Pancreas (tissue), 10 donors: Measurements from ENCODE around the gene FECH. TPM values are rescaled to one million over a fixed set of nuclear protein-coding genes. Genes with fewer than 3 reads are reported as not detected.

Experiments used
- ATAC-seq, 4 donors: fragments of 200-7000 bp; cut with Tn5 transposase; one replicate each; pipeline versions ENCODE4 v1.8.0 to v1.9.1; 2020; ENCODE audit warnings: mild to moderate bottlenecking in 4 of 4, moderate library complexity in 4 of 4
- DNase-seq, 6 donors: peaks; one replicate each; pipeline ENCODE4 v3.0.0-alpha.2; 2020
- FAIRE-seq: peaks from 2 replicates; lab custom pipeline; 2012; peaks lifted over from hg19 to GRCh38; lab: Jason Lieb, UNC
- H3K27ac ChIP-seq, 4 donors: fragments of 200-600 bp; sonication (generic); 1 replicate in 3 of 4; 2 replicates in 1 of 4; pipeline versions ENCODE4 v1.5.0 to v1.8.0; 2020
- H3K27me3 ChIP-seq, 4 donors: fragments of 200-600 bp; one replicate each; pipeline ENCODE4 v1.8.0; 2021
- H3K36me3 ChIP-seq, 3 donors: fragments of 200-600 bp; sonication (generic) in 1 of 3; one replicate each; pipeline versions ENCODE4 v1.5.0 to v1.8.0; 2020 to 2021
- H3K4me1 ChIP-seq, 3 donors: fragments of 200-600 bp; one replicate each; pipeline ENCODE4 v1.8.0; 2021
- H3K4me3 ChIP-seq, 4 donors: fragments of 200-600 bp; sonication (generic) in 2 of 4; one replicate each; pipeline versions ENCODE4 v1.5.0 to v1.8.0; 2020 to 2021
- H3K9me3 ChIP-seq, 4 donors: fragments of 200-600 bp; one replicate each; pipeline ENCODE4 v1.8.0; 2021
- CTCF ChIP-seq, 4 donors: fragments of 200-600 bp; sonication (generic) in 3 of 4; IDR thresholded peaks; one replicate each; pipeline versions ENCODE4 v1.5.0 to v1.8.0; 2021; ENCODE audit warnings: antibody characterized with exemption in 4 of 4
- WGBS, 2 donors: extraction: QIAGEN DNeasy Blood & Tissue Kit; methylation state at CpG; one replicate each; pipeline ENCODE4 v1.1.7; 2013; 5-methylcytosine and 5-hydroxymethylcytosine counted together
- intact Hi-C, 3 donors: fragments of 100-400 bp; cut with DNase I; formaldehyde crosslinking; loops; one replicate each; pipeline versions ENCODE4 v1.11.1 to v1.14.2; 2022
- polyA plus RNA-seq, 2 donors: library from polyadenylated mRNA; stranded (reverse); fragments of 200-250 nt; gene quantifications; one replicate each; pipeline ENCODE4 v1.2.3, GENCODE V29; 2013
- total RNA-seq, 6 donors: library from RNA; stranded (reverse); fragmentation: NEBNext Ultra II Directional in 4 of 6; extraction: Animal tissue kit (Norgen Biotek cat#: 25700) in 4 of 6; gene quantifications; one replicate each; pipeline versions ENCODE4 v1.2.1 to v1.2.4, GENCODE V29; 2021 to 2023
- donor health status: healthy with polysubstance abuse.
- donor health status: DM: no; HTN: no; CAD: no; lungs with moderate emphysema.
- donor health status: DM: no; HTN: no; CAD: no.
- donor health status: control.
- donor health status: control.
- donor health status: Bipolar disorder and iron deficiency.
- donor health status: DM: yes; HTN: yes; CAD: no.
- donor health status: DM: no; HTN: no; CAD: no.
- donor health status: DM: no; HTN: no; CAD: no.
- donor health status: DM: yes; HTN: yes; CAD: no.

Gene FECH
- total and polyA plus RNA-seq, 8 donors: 3.4 to 14.6 (median 9.0) TPM

- Histone ChIP-seq H3K36me3 (no peaks in the 10 kb centered on the region), H3K4me1 (no peaks in the 10 kb centered on the region), H3K27me3 (no peaks in the 10 kb centered on the region), H3K4me3 (no peak overlapping the region), H3K27ac (no peak overlapping the region), H3K9me3 (no peaks in the 10 kb centered on the region)
- 52 to 75% methylated on average over 6 of the region's 6 CpGs for WGBS, 2 donors
- FAIRE-seq (no peak), DNase-seq (no peak), ATAC-seq (no peak)
- TF ChIP-seq CTCF (IDR thresholded peaks at IDR 0.05): no peak
- intact Hi-C loops: no loop called here
These were observed 70.4 kb downstream of the FECH start for GRCh38 chr18:57516056-57516455.

- no peaks in the 10 kb centered on the region for H3K4me1 ChIP-seq
- no peak overlapping the region for H3K27ac ChIP-seq
- DNase-seq (no peak), FAIRE-seq (no peak), ATAC-seq (no peak)
- no peak for TF ChIP-seq CTCF (IDR thresholded peaks at IDR 0.05)
- 36 to 43% methylated on average over 1 of the region's 1 CpG for WGBS, 2 donors
- H3K4me3 ChIP-seq: no peak overlapping the region
- no peaks in the 10 kb centered on the region for H3K27me3 ChIP-seq
- intact Hi-C loops: no loop called here
- H3K36me3 ChIP-seq: no peaks in the 10 kb centered on the region
- no peaks in the 10 kb centered on the region for H3K9me3 ChIP-seq
These were observed 81.3 kb downstream of the FECH start for GRCh38 chr18:57505231-57505630.

- intact Hi-C loops: no loop called here
- FAIRE-seq (no peak), ATAC-seq (no peak), DNase-seq (no peak)
- no peaks in the 10 kb centered on the region for H3K4me1 ChIP-seq
- no peak for TF ChIP-seq CTCF (IDR thresholded peaks at IDR 0.05)
- WGBS, 2 donors: 65 to 69% methylated on average over 9 of the region's 9 CpGs
- no peak overlapping the region for H3K4me3 ChIP-seq
- H3K9me3 ChIP-seq: no peaks in the 10 kb centered on the region
- no peaks in the 10 kb centered on the region for H3K27me3 ChIP-seq
- H3K36me3 ChIP-seq: no peaks in the 10 kb centered on the region
- no peak overlapping the region for H3K27ac ChIP-seq
These were observed 83.9 kb downstream of the FECH start for GRCh38 chr18:57502624-57503023.

- Histone ChIP-seq H3K4me3 (no peak overlapping the region), H3K27me3 (no peaks in the 10 kb centered on the region), H3K4me1 (no peaks in the 10 kb centered on the region), H3K9me3 (no peaks in the 10 kb centered on the region), H3K27ac (no peak overlapping the region), H3K36me3 (no peaks in the 10 kb centered on the region)
- no peak for ATAC-seq
- DNase-seq: no peak
- intact Hi-C loops: no loop called here
- 42 to 57% methylated on average over 5 of the region's 5 CpGs for WGBS, 2 donors
- FAIRE-seq: no peak
- no peak for TF ChIP-seq CTCF (IDR thresholded peaks at IDR 0.05)
These were observed 87.7 kb downstream of the FECH start for GRCh38 chr18:57498682-57499256.

Other genes with a start within 250 kb of the FECH start
- gene ST8SIA3, start 234.1 kb downstream of the FECH start, total RNA-seq: 10 to 100 TPM in 1 of 6 donors, 1 to 10 TPM in 4, under 1 TPM in 1; 0.87 to 17.3 (median 3.3) TPM
- gene ST8SIA3, start 234.1 kb downstream of the FECH start, polyA plus RNA-seq: 10 to 100 TPM in 1 of 2 donors, 1 to 10 TPM in 1; 4.3 to 14.3 TPM
- 1 to 10 TPM; 2.0 to 9.7 (median 7.0) TPM for gene ONECUT2, start 151.3 kb downstream of the FECH start, total RNA-seq
- 1 to 10 TPM; 1.4 to 1.7 TPM for gene ONECUT2, start 151.3 kb downstream of the FECH start, polyA plus RNA-seq
- 10 to 100 TPM; 27.8 to 62.9 (median 42.1) TPM for gene NARS1, start 35.1 kb upstream of the FECH start, total RNA-seq
- 10 to 100 TPM; 28.9 to 46.7 TPM for gene NARS1, start 35.1 kb upstream of the FECH start, polyA plus RNA-seq
- gene ATP8B1, start 216.6 kb upstream of the FECH start, total RNA-seq: 10 to 100 TPM; 32.2 to 44.8 (median 38.8) TPM
- gene ATP8B1, start 216.6 kb upstream of the FECH start, polyA plus RNA-seq: 10 to 100 TPM in 1 of 2 donors, 1 to 10 TPM in 1; 8.0 to 10.2 TPM